Osteoblast (primary cell): Measurements from ENCODE around the gene PLCL2. TPM values are rescaled to one million over a fixed set of nuclear protein-coding genes. Genes with fewer than 3 reads are reported as not detected.

Experiments used
- DNase-seq: peaks from one replicate; pipeline ENCODE4 v3.0.0; 2011; ENCODE audit warnings: low spot score, mixed read lengths; ENCODE audit not compliant: insufficient read length; ENCODE audit errors: missing footprints
- H2AFZ ChIP-seq: 2 replicates; pipeline ENCODE4 v1.6.0; 2011; ENCODE audit warnings: mild to moderate bottlenecking, low read length
- H3K27ac ChIP-seq: 2 replicates; pipeline ENCODE4 v1.5.1; 2011; ENCODE audit warnings: mild to moderate bottlenecking, low read depth, low read length, moderate library complexity
- H3K27me3 ChIP-seq: 2 replicates; pipeline ENCODE4 v1.6.0; 2012; ENCODE audit warnings: mild to moderate bottlenecking, control low read depth, inconsistent platforms, low read length, moderate library complexity; ENCODE audit not compliant: insufficient read depth
- H3K36me3 ChIP-seq: 2 replicates; pipeline ENCODE4 v1.5.1; 2011; ENCODE audit warnings: mild to moderate bottlenecking, low read length, control low read depth, moderate library complexity; ENCODE audit not compliant: insufficient read depth
- H3K4me1 ChIP-seq: 2 replicates; pipeline ENCODE4 v1.5.1; 2011; ENCODE audit warnings: mild to moderate bottlenecking, low read length, control low read depth, moderate library complexity; ENCODE audit not compliant: insufficient read depth
- H3K4me2 ChIP-seq: 2 replicates; pipeline ENCODE4 v1.6.0; 2011; ENCODE audit warnings: mild to moderate bottlenecking, low read length; ENCODE audit not compliant: insufficient read depth
- H3K4me3 ChIP-seq: fragments of 200-600 bp; sonication (generic); 3 replicates; pipeline ENCODE4 v1.5.1; 2012; ENCODE audit warnings: mild to moderate bottlenecking, low read length, inconsistent platforms; ENCODE audit not compliant: insufficient read depth
- H3K79me2 ChIP-seq: 2 replicates; pipeline ENCODE4 v1.6.0; 2012; ENCODE audit warnings: mild to moderate bottlenecking, low read length, control low read depth, inconsistent platforms; ENCODE audit not compliant: insufficient read depth
- H3K9me3 ChIP-seq: 2 replicates; pipeline ENCODE4 v1.5.1; 2011; ENCODE audit warnings: low read depth, low read length, control low read depth
- H4K20me1 ChIP-seq: 2 replicates; pipeline ENCODE4 v1.6.0; 2012; ENCODE audit warnings: mild to moderate bottlenecking, low read length, control low read depth; ENCODE audit not compliant: insufficient read depth
- CTCF ChIP-seq: IDR thresholded peaks from 2 replicates; pipeline ENCODE4 v1.5.1; 2011; ENCODE audit warnings: mild to moderate bottlenecking, low read depth, low read length, moderate library complexity; ENCODE audit errors: extremely low read depth
- total RNA-seq: library from RNA; depleted of rRNA; stranded (reverse); fragments of >200 nt; gene quantifications from 2 replicates; pipeline ENCODE4 v1.2.3, GENCODE V29; 2012

The PLCL2 gene
- total RNA-seq, 1 donor: 5.1 TPM

GRCh38 chr3:16848007-16848406 lies 36.7 kb upstream of the PLCL2 start:
- Histone ChIP-seq H3K9me3 (no peaks in the 10 kb centered on the region), H3K79me2 (no peaks in the 10 kb centered on the region), H3K27ac (no peak overlapping the region), H3K27me3 (peaks cover 2% of the 10 kb centered on the region), H3K36me3 (no peaks in the 10 kb centered on the region), H3K4me1 (peaks cover 8% of the 10 kb centered on the region), H3K4me3 (no peak overlapping the region), H2AFZ (no peak overlapping the region), H3K4me2 (no peak overlapping the region), H4K20me1 (no peaks in the 10 kb centered on the region)
- no peak for TF ChIP-seq CTCF
- DNase-seq: no peak

- Histone ChIP-seq H3K36me3 (no peaks in the 10 kb centered on the region), H3K27me3 (peaks cover 2% of the 10 kb centered on the region), H3K4me3 (peak overlapping the region; percentile 57), H3K9me3 (no peaks in the 10 kb centered on the region), H3K4me1 (peaks cover 8% of the 10 kb centered on the region), H3K4me2 (peak overlapping the region; percentile 72), H2AFZ (peak overlapping the region; percentile 64), H4K20me1 (no peaks in the 10 kb centered on the region), H3K79me2 (no peaks in the 10 kb centered on the region), H3K27ac (no peak overlapping the region)
- TF ChIP-seq CTCF: no peak
- DNase-seq: peak; percentile 9
Observed at GRCh38 chr3:16849229-16849628, 35.5 kb upstream of the PLCL2 start.

- H3K27me3 ChIP-seq: peaks cover 2% of the 10 kb centered on the region
- no peaks in the 10 kb centered on the region for H3K9me3 ChIP-seq
- peak overlapping the region; percentile 72 for H3K4me2 ChIP-seq
- peak; percentile 11 for DNase-seq
- H3K4me1 ChIP-seq: peaks cover 8% of the 10 kb centered on the region
- peak overlapping the region; percentile 57 for H3K4me3 ChIP-seq
- H4K20me1 ChIP-seq: no peaks in the 10 kb centered on the region
- no peak for TF ChIP-seq CTCF
- H2AFZ ChIP-seq: peak overlapping the region; percentile 64
- H3K27ac ChIP-seq: no peak overlapping the region
- H3K36me3 ChIP-seq: no peaks in the 10 kb centered on the region
- no peaks in the 10 kb centered on the region for H3K79me2 ChIP-seq
Observed at GRCh38 chr3:16849795-16850194, 35.0 kb upstream of the PLCL2 start.

- no peaks in the 10 kb centered on the region for H3K4me1 ChIP-seq
- no peak overlapping the region for H3K27ac ChIP-seq
- H3K27me3 ChIP-seq: no peaks in the 10 kb centered on the region
- H3K4me3 ChIP-seq: no peak overlapping the region
- H3K36me3 ChIP-seq: no peaks in the 10 kb centered on the region
- H3K4me2 ChIP-seq: no peak overlapping the region
- DNase-seq: no peak
- no peaks in the 10 kb centered on the region for H3K79me2 ChIP-seq
- no peak for TF ChIP-seq CTCF
- H4K20me1 ChIP-seq: no peaks in the 10 kb centered on the region
- H2AFZ ChIP-seq: no peak overlapping the region
- no peaks in the 10 kb centered on the region for H3K9me3 ChIP-seq
Observed at GRCh38 chr3:16855497-16855896, 29.3 kb upstream of the PLCL2 start.
